HFFc6 (cell line): Measurements from ENCODE around the gene DHDH. TPM values are rescaled to one million over a fixed set of nuclear protein-coding genes. Genes with fewer than 3 reads are reported as not detected.

ENCODE experiments used
- DNase-seq: peaks from one replicate; pipeline ENCODE4 v3.0.0-alpha.2; 2018
- H3K27ac Mint-ChIP-seq: 2 replicates; pipeline ENCODE4 v1.8.0; 2020; ENCODE audit warnings: mild to moderate bottlenecking, mixed read lengths
- H3K27me3 Mint-ChIP-seq: 2 replicates; pipeline ENCODE4 v1.8.0; 2021; ENCODE audit warnings: mild to moderate bottlenecking, moderate library complexity, mixed read lengths; ENCODE audit not compliant: insufficient read depth
- H3K36me3 Mint-ChIP-seq: 2 replicates; pipeline ENCODE4 v1.8.0; 2021; ENCODE audit warnings: low read depth, mixed read lengths
- H3K4me1 Mint-ChIP-seq: 2 replicates; pipeline ENCODE4 v1.8.0; 2020; ENCODE audit warnings: low read depth, mixed read lengths
- H3K4me3 Mint-ChIP-seq: 2 replicates; pipeline ENCODE4 v1.8.0; 2020; ENCODE audit warnings: mild to moderate bottlenecking, moderate library complexity, mixed read lengths
- H3K9me3 Mint-ChIP-seq: 2 replicates; pipeline ENCODE4 v1.8.0; 2020; ENCODE audit warnings: mild to moderate bottlenecking, mixed read lengths
- total RNA-seq, 6 experiments: library from RNA; stranded (reverse); fragmentation: NEBNext Ultra II Directional; extraction: Animal tissue kit (Norgen Biotek cat#: 25700); gene quantifications; 2 replicates in 1 of 6; 3 replicates in 5 of 6; pipeline ENCODE4 v1.2.3, GENCODE V29; 2021
- TF ChIP-seq, protein P1 (sequence below): fragments of 200-600 bp; sonication (generic); IDR thresholded peaks from 2 replicates; pipeline ENCODE4 v1.5.0; 2021; ENCODE audit warnings: antibody characterized with exemption, mild to moderate bottlenecking

DHDH gene
- total RNA-seq, 6 experiments from 2014 or later = not detected

DNA sequence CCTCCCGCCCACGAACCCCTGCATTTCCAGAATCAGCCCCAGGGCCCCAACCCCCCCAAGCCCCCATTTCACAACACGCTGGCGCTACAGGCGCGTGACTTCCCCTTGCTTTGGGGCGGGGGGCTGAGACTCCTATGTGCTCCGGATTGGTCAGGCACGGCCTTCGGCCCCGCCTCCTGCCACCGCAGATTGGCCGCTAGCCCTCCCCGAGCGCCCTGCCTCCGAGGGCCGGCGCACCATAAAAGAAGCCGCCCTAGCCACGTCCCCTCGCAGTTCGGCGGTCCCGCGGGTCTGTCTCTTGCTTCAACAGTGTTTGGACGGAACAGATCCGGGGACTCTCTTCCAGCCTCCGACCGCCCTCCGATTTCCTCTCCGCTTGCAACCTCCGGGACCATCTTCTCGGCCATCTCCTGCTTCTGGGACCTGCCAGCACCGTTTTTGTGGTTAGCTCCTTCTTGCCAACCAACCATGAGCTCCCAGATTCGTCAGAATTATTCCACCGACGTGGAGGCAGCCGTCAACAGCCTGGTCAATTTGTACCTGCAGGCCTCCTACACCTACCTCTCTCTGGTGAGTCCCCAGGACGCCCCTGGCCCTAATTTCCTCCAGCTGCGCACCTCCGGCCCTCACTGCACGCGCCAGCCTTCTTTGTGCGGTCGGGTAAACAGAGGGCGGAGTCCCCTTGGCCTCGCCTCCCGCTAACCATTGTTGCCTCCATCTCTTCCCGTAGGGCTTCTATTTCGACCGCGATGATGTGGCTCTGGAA is 31.7 kb downstream of the DHDH start, which contains the start of gene FTL:
Gene FTL, plus strand, starts transcription at position 270 of the 766 bp plus-strand sequence. Its CDS starts 199 bp downstream, at position 469.
- peaks cover 54% of the 10 kb centered on the region for H3K36me3 Mint-ChIP-seq
- peaks cover 63% of the 10 kb centered on the region for H3K4me1 Mint-ChIP-seq
- peaks cover 14% of the 10 kb centered on the region for H3K9me3 Mint-ChIP-seq
- peak within 1 kb of the TSS; percentile 99 for H3K27ac Mint-ChIP-seq
- H3K4me3 Mint-ChIP-seq = peak within 1 kb of the TSS; percentile 100
- peak; percentile 95 for DNase-seq
- TF ChIP-seq, protein P1, sequence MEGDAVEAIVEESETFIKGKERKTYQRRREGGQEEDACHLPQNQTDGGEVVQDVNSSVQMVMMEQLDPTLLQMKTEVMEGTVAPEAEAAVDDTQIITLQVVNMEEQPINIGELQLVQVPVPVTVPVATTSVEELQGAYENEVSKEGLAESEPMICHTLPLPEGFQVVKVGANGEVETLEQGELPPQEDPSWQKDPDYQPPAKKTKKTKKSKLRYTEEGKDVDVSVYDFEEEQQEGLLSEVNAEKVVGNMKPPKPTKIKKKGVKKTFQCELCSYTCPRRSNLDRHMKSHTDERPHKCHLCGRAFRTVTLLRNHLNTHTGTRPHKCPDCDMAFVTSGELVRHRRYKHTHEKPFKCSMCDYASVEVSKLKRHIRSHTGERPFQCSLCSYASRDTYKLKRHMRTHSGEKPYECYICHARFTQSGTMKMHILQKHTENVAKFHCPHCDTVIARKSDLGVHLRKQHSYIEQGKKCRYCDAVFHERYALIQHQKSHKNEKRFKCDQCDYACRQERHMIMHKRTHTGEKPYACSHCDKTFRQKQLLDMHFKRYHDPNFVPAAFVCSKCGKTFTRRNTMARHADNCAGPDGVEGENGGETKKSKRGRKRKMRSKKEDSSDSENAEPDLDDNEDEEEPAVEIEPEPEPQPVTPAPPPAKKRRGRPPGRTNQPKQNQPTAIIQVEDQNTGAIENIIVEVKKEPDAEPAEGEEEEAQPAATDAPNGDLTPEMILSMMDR = no peak
- H3K27me3 Mint-ChIP-seq = peaks cover 51% of the 10 kb centered on the region

DNA sequence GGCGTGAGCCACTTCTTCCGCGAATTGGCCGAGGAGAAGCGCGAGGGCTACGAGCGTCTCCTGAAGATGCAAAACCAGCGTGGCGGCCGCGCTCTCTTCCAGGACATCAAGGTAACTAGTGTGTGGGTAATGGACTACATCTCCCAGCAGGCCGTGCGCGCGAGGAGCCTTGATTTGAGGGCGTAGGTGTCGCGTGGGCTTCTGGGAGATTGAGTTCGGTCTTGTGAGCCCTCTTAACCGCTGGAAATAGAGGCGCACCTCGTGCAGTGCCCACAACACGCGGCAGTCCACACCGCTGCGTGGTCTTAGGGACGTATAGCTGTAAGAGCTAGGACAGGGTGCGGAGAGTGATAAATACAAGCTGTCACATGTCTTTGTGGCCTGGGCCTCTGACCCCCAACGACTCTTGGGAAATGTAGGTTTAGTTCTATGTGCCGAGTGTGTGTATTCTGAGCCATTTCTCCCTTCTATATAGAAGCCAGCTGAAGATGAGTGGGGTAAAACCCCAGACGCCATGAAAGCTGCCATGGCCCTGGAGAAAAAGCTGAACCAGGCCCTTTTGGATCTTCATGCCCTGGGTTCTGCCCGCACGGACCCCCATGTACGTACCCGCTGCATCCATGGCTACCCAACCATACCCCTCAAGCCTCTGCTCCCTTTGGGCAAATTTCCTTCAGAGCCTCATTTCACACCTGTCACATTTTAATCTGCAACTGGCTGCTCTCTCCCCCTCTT is 32.5 kb downstream of the DHDH start:
- peaks cover 14% of the 10 kb centered on the region for H3K9me3 Mint-ChIP-seq
- H3K4me3 Mint-ChIP-seq = peak overlapping the region; percentile 100
- TF ChIP-seq, protein P1 = no peak

DNA sequence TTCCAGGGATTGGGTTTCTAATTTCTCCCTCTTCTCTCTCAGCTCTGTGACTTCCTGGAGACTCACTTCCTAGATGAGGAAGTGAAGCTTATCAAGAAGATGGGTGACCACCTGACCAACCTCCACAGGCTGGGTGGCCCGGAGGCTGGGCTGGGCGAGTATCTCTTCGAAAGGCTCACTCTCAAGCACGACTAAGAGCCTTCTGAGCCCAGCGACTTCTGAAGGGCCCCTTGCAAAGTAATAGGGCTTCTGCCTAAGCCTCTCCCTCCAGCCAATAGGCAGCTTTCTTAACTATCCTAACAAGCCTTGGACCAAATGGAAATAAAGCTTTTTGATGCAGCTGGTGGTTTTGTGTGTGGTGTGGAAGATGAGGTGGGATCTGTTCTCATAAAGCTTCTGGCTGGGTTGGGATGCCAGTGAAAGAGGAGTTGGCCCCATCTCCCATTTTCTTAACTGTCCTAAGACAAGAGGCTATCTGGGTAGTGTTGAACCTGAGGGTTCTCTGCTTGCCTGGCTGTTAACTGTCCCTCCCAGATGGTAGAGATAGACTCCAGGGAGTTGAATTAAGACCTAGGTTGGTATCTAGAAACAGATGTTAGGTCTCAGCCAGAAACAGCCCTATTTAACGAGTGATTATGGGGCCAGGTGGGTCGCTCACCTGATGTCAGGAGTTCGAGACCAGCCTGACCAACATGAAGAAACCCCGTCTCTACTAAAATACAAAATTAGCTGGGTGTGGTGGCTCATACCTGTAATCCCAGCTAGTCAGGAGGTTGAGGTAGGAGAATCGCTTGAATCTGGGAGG is 33.2 kb downstream of the DHDH start:
- H3K27ac Mint-ChIP-seq = peak overlapping the region; percentile 99
- peaks cover 59% of the 10 kb centered on the region for H3K4me1 Mint-ChIP-seq
- TF ChIP-seq, protein P1 = no peak
- H3K9me3 Mint-ChIP-seq = peaks cover 14% of the 10 kb centered on the region
- no peak for DNase-seq
- H3K36me3 Mint-ChIP-seq = peaks cover 54% of the 10 kb centered on the region
- H3K4me3 Mint-ChIP-seq = peak overlapping the region; percentile 100
- H3K27me3 Mint-ChIP-seq = peaks cover 46% of the 10 kb centered on the region

More for the DNA sequence above, 32.5 kb downstream of the DHDH start:
- Mint-ChIP-seq H3K36me3 (peaks cover 59% of the 10 kb centered on the region), H3K27ac (peak overlapping the region; percentile 99), H3K27me3 (peaks cover 51% of the 10 kb centered on the region), H3K4me1 (peaks cover 63% of the 10 kb centered on the region)
- DNase-seq = peak; percentile 74

DNA sequence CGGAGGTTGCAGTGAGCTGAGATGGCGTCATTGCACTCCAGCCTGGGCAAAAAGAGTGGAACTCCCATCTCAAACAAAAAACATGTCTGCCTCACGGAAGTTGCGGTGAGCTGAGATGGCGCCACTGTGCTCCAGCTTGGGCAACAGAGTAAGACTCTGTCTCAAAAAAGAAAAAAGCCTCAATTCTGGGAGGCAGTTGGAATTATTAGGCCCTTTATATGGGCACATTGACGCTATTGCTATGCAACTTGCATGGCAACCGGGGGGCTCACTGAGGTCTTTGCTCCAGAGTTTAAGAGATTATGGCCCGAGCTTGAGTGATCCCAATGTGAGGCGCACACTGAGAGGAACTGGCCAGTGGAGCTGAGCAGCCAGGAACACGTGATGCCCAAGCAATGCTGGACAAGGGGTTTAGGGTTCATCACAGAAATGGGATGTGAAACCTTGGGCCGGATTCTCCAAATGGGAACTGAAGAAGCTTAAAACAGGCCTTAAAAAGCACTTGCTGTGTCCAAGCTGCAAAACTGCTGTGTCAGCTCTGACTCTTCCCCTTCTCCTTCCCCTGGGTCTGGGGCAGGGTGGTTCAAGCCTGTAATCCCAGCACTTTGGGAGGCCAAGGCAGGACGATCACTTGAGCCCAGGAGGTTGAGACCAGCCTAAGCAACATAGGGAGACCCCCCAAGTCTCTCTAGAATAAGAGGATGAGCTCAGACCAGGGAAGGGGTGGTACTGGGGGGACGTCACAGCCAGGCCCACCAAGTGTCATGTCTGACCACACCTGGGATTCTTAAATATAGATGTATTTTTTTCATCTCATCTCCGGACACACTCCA is 34.1 kb downstream of the DHDH start:
- Mint-ChIP-seq H3K4me1 (peaks cover 51% of the 10 kb centered on the region), H3K36me3 (peaks cover 51% of the 10 kb centered on the region), H3K27ac (peak overlapping the region; percentile 99), H3K27me3 (peaks cover 43% of the 10 kb centered on the region), H3K9me3 (peaks cover 14% of the 10 kb centered on the region), H3K4me3 (peak overlapping the region; percentile 100)
- TF ChIP-seq, protein P1 = peak; percentile 9; the same call in 1 of the 2 replicates
- peak; percentile 41 for DNase-seq
